Measurements from ENCODE around the gene TSPAN18.

The TSPAN18 gene

DNA sequence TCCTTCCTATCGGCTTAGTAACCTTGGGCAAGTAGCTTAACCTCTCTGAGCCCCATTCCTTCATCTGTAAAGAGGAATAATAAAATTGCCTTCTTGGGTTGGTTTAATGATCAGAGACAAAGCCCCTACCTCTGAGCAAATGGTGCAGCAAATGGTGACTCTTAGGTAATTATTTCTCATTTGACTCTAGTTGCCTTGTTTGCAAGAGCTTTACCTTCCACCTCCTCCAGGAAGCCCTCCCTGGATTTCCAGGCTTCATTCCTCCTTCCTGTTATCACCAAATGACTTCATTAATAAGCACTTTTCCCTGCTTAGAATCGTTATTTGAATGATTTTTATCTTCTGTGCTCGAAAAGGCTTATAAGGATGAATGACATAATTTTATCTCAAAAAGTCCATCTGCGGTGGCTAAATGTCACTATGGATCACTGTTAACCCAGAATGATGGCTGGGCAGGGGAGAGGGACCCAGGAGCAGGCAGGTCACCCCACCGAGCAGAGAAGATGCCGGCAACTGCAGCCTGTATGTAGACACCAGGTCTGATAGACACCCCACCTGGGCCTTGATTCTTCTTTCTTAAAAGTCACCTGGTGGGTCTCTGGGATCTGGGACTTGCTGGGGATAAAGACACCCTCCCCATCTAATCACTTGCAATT is 106.6 kb downstream of the TSPAN18 start:
- DNase-seq (ENCODE audit: low read depth) = no peak
- H3K4me3 ChIP-seq (ENCODE audit: low read length) = no peak overlapping the region
- TF ChIP-seq, protein P1, sequence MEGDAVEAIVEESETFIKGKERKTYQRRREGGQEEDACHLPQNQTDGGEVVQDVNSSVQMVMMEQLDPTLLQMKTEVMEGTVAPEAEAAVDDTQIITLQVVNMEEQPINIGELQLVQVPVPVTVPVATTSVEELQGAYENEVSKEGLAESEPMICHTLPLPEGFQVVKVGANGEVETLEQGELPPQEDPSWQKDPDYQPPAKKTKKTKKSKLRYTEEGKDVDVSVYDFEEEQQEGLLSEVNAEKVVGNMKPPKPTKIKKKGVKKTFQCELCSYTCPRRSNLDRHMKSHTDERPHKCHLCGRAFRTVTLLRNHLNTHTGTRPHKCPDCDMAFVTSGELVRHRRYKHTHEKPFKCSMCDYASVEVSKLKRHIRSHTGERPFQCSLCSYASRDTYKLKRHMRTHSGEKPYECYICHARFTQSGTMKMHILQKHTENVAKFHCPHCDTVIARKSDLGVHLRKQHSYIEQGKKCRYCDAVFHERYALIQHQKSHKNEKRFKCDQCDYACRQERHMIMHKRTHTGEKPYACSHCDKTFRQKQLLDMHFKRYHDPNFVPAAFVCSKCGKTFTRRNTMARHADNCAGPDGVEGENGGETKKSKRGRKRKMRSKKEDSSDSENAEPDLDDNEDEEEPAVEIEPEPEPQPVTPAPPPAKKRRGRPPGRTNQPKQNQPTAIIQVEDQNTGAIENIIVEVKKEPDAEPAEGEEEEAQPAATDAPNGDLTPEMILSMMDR (conservative IDR thresholded peaks at IDR 0.05; ENCODE audit: low read length) = no peak

- H3K4me3 ChIP-seq (ENCODE audit: low read length) = no peak overlapping the region
- DNase-seq (ENCODE audit: low read depth) = no peak
- TF ChIP-seq, protein P1 (conservative IDR thresholded peaks at IDR 0.05; ENCODE audit: low read length) = no peak
These were observed 107.2 kb downstream of the TSPAN18 start for GRCh38 chr11:44833877-44834452.

DNA sequence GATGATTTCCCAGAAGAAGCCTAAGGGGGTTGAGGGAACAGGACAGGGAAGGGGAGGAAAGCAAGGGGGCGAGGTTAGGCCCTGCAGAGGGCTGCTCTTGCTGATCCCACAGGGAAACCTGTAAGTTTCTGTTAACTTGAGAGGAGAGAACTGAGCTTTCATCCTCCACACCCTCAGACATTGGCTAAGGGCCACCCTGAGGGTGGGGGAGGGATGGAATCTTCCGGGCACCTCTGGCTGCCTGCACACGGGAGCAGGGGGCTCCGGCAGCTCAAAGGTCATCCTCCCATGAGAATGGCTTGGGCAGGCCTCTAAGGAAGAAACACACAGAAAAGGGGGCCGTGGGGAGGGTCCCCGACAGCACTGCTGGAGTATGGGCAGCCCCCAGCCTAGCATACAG is 108.1 kb downstream of the TSPAN18 start:
- DNase-seq (ENCODE audit: low read depth) = no peak
- TF ChIP-seq, protein P1 (conservative IDR thresholded peaks at IDR 0.05; ENCODE audit: low read length) = no peak
- H3K4me3 ChIP-seq (ENCODE audit: low read length) = no peak overlapping the region

DNA sequence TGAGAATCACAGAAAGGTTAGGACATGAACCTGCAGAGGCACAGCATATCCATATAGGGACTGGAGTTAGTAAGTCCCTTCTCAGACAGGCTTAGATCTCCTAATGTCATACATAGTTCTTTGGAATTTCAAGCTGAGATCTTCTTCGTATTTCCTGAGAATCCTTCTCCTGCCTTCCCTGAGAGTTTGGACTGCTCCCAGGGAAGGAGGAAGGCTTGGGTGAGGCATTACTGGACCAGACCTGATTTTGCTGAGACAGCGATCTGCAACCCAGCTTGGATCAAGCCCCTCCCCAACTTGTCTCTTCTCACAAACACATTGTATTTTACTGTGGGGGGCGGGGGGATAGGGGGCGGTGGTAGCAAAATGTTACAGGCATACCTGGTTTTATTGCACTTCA is 108.5 kb downstream of the TSPAN18 start:
- DNase-seq (ENCODE audit: low read depth) = no peak
- TF ChIP-seq, protein P1 (conservative IDR thresholded peaks at IDR 0.05; ENCODE audit: low read length) = no peak
- H3K4me3 ChIP-seq (ENCODE audit: low read length) = no peak overlapping the region

DNA sequence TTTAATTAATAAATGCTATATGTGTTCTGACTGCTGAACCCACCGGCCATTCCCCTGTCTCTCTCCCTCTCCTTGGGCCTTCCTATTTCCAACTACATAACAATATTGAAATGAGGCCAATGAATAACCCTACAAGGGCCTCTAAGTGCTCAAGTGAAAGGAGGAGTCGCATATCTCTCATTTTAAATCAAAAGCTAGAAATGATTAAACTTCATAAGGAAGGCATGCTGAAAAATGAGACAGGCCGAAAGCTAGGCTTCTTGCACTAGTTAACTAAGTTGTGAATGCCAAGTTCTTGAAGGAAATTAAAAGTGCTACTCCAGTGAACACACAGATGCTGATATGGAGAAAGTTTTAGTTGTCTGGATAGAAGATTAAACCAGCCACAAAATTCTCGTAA is 109.2 kb downstream of the TSPAN18 start:
- DNase-seq (ENCODE audit: low read depth) = no peak
- TF ChIP-seq, protein P1 (conservative IDR thresholded peaks at IDR 0.05; ENCODE audit: low read length) = no peak

GRCh38 chr11:44837661-44838060 is 110.9 kb downstream of the TSPAN18 start:
- no peak overlapping the region for H3K4me3 ChIP-seq (ENCODE audit: low read length)
- peak; percentile 83 for DNase-seq (ENCODE audit: low read depth)
- TF ChIP-seq, protein P1 (conservative IDR thresholded peaks at IDR 0.05; ENCODE audit: low read length) = no peak

More for the DNA sequence above, 109.2 kb downstream of the TSPAN18 start:
- H3K4me3 ChIP-seq (ENCODE audit: low read length) = no peak overlapping the region

DNA sequence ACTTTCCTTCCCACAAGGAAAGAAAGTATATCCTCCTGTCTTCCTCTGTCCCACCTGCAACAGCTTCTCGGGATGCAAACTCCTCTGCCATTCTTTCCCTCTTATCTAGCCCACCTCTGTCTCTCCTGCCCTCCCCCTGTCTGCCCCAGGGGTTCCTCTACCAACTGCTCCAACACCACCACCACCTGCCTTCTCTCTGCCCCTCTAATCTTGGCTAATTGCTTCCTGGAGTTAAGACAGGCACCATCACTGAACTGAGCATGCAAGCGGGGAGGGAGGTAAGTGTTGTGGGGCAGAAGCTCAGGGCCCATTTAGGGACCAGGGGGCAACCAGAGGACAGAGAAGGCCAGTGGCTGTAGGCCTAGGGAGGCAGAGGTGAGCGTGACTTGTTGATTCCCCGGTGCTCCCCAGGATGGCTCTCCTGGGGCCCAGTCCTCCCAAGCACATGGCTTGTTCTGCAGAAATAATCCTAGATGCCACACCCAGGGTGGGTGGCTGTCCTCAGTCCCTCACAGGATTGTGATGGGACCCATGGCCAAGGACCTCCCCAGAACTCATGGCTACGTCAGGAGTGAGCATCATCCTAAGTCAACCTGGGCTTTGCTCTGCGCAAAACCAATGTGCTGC is 112.8 kb downstream of the TSPAN18 start:
- TF ChIP-seq, protein P1 (conservative IDR thresholded peaks at IDR 0.05; ENCODE audit: low read length) = no peak
- H3K4me3 ChIP-seq (ENCODE audit: low read length) = no peak overlapping the region
- DNase-seq (ENCODE audit: low read depth) = no peak

Data from AG10803 (cell line).